GM12875 (cell line): ENCODE data around the gene FSTL3.
A peak's percentile ranks its signal among the peaks of the same experiment; 100 is the strongest.

ENCODE experiments used
- H3K4me3 ChIP-seq: one replicate; pipeline ENCODE4 v1.5.1; 2011; ENCODE audit warnings: low read depth, low read length, control low read depth
- TF ChIP-seq, protein P1 (sequence below): IDR thresholded peaks from 2 replicates; pipeline ENCODE4 v1.5.1; 2011; ENCODE audit warnings: low read depth, mild to moderate bottlenecking, control low read depth, inconsistent platforms, low read length, moderate library complexity, borderline replicate concordance; ENCODE audit not compliant: insufficient read depth

The FSTL3 gene

DNA sequence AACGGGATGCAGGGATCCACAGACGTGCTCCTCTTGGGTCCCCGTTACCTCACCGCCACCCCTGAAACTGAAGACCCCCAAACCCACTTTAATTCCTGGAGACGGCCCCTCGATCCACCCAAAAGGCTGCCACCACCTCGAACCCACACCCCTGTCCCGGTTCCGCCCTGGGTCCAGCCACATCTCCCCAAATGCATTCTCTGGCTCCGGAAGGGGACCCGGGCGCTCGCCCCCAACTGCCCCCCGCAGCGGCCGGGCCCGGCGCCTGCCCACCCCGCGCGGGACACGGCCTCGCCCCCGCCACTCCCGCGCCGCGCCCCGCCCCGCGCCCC lies 219 bp upstream of the FSTL3 start:
- peak overlapping the region; percentile 29 for H3K4me3 ChIP-seq
- TF ChIP-seq, protein P1, sequence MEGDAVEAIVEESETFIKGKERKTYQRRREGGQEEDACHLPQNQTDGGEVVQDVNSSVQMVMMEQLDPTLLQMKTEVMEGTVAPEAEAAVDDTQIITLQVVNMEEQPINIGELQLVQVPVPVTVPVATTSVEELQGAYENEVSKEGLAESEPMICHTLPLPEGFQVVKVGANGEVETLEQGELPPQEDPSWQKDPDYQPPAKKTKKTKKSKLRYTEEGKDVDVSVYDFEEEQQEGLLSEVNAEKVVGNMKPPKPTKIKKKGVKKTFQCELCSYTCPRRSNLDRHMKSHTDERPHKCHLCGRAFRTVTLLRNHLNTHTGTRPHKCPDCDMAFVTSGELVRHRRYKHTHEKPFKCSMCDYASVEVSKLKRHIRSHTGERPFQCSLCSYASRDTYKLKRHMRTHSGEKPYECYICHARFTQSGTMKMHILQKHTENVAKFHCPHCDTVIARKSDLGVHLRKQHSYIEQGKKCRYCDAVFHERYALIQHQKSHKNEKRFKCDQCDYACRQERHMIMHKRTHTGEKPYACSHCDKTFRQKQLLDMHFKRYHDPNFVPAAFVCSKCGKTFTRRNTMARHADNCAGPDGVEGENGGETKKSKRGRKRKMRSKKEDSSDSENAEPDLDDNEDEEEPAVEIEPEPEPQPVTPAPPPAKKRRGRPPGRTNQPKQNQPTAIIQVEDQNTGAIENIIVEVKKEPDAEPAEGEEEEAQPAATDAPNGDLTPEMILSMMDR: no peak

DNA sequence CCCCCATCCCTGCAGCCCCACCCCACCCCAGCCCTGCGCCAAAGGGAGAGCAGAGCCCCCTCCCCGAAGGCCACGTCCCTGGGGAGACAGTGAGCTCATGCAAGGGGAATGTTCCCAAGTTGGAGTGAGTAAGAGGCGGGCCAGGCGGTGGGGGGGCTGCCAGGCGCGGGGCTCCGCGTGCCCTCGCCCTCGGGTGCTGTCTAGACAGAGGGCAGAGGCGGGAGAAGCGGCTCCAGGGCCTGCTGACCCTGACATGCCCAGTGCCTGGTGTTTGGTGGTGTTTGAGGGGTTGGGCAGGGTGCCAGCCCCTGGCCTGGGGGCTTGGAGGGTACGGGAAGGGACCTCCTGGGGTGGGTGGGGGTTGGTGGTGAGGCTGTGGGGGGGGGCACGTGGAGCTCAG lies 1.0 kb downstream of the FSTL3 start:
- peak overlapping the region; percentile 31 for H3K4me3 ChIP-seq

DNA sequence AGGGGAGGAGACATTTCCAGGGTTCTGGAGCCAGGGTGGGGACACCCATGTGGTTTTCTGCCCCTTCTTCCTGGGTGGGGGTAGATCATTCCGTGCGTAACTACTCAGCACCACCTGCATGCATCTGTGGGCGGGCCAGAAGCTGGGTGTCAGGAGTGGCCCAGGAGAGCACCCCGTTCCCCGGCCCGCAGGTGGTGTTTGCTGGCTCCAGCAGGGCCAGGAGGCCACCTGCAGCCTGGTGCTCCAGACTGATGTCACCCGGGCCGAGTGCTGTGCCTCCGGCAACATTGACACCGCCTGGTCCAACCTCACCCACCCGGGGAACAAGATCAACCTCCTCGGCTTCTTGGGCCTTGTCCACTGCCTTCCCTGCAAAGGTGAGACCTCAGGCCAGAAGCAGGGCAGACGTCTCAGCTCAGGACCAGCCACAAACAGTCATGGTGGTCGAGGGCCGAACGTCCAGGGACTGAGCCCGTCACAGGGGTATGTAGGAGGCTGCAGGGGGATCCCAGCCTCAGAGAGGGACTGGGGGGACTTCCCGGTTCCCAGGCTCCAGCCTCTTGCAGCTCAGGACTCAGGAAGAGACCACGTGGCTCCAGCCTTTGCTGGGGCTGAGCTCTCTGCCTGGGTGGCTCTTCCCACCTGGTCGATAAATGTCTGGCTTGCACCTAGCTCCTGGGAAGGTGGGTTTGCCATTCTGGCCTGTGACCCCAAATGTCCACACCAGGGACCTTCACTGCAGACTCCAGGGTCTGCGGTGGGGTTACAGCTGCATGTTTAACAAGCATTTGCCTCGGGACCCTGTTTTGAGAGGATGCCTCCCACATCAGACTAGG lies 1.6 kb downstream of the FSTL3 start:
- TF ChIP-seq, protein P1: no peak
- H3K4me3 ChIP-seq: peak overlapping the region; percentile 6

More for the DNA sequence above, 1.0 kb downstream of the FSTL3 start:
- TF ChIP-seq, protein P1: no peak

DNA sequence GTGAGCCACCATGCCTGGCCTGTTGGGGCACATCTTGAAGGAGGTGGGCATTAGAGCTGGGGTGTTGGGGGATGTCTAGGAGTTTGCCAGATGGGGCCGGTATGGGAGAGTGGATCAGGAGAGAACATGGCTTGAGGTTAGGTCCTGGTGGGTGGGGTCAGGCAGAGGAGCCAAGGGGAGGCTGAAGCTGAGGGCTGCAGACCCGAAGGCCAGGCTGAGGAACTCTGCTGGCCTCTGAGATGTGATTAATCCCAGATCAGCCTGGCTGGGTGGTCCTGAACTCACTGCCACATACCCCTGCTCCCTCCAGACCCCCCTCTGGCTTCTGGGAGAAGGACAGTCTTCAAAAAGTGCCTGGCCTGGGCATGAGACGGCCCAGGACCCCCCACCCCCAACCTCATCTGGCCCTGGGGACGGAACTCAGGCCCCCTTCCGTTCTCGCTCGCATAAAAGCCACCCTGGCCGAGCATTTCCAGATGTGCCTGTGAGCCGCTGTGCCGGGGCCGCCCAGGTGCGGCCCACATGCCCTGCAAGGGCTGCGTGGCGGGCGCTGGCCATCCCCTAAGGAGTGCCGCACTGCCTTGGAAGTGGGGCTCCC lies 2.7 kb downstream of the FSTL3 start:
- TF ChIP-seq, protein P1: no peak
- H3K4me3 ChIP-seq: peak overlapping the region; percentile 78

DNA sequence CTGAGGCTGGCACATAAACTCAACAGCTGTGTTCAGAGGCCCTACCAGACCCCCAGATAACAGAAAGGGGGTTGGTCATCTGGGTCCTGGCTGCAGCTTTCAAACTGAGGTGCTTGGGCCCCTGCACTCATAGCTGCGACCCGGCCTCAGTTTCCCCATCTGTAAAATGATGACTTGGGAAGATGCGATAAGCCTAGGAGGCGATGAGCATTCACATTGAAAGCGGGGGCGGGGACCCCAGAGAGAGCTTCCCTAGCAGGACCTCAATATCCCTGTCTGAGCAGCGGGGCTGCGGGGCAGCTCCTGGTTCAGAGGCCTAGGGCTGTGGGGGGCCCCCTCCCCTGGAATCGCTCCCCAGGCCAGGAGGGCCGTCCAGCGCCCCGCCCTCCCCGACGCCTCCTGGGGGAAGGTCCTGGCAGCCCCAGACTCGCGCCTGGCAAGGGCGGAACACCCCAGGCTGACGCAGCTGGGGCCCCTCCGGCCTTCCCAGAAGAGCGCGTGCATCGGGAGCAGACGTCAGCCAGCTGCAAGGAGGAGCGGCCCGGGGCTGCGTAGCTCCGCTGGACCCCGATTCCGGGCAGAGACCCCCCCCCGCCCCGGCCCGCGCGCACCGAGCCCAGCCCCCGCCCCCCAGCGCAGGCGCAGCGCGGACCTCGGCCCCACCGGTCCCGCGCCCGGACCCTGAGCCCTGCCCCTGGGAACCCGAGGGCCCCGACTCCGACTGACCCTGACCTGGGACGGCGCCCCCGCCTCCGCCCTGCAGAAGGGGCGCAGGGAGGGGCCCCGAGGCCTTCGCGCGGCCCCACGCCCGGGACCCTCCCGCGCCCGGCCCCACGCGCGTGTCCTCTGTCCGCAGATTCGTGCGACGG lies 3.5 kb downstream of the FSTL3 start:
- peak overlapping the region; percentile 78 for H3K4me3 ChIP-seq
- TF ChIP-seq, protein P1: no peak

DNA sequence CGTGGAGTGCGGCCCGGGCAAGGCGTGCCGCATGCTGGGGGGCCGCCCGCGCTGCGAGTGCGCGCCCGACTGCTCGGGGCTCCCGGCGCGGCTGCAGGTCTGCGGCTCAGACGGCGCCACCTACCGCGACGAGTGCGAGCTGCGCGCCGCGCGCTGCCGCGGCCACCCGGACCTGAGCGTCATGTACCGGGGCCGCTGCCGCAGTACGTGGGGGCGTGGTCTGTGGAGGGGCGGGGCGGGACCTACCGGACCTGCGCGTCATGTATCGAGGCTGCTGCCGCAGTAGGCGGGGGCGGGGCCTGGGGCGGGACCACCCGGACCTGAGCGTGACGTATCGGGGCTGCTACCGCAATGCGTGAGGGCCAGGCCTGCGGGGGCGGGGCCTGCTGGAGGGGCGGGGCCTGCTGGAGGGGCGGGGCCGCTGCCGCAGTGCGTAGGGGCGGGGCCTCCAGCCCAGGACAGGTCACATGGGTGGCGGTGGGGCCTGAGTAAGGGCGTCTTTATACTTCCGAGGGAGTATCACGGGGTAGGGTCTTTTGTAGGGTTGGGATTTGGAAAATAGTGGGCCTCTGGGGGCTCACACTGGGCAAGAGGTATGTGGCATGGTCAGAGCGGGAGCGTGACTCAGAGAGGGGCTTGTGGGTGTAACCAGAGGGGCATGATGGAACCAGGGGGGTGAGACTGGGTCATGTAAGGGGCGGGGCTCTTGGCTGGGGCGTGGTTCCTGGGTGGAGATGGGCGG lies 4.3 kb downstream of the FSTL3 start:
- TF ChIP-seq, protein P1: peak; percentile 70
- H3K4me3 ChIP-seq: peak overlapping the region; percentile 78
